ENCODE measurements around the gene P2RY13. TPM values are rescaled to one million over a fixed set of nuclear protein-coding genes. Genes with fewer than 3 reads are reported as not detected.

P2RY13 gene
- total RNA-seq (2014; rRNA removed; shearing (Covaris generic)), result not detected in 2 replicates

DNA sequence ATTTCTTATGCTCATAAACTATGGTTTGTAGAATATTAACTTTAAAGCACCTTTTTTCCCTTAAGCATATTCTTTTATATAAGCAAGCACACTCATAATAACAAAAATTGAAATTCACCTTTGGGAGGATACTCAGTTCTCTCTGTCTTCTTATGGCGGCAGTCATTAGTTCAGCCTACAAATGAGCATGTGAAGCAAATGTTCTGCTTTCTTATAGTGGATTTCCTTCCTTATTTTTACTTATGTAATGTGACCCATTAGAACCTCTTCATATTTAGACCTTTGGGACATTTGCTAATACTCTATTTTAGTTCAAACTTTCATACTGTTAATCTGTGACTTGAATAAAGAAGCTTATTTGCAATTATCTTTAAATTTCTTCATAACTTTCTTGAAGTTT is at the start of gene P2RY13:
Gene P2RY13 (minus strand): TSS at position 187 of the 400 bp plus-strand sequence. CDS start 21 bp downstream, at position 166.

DNA sequence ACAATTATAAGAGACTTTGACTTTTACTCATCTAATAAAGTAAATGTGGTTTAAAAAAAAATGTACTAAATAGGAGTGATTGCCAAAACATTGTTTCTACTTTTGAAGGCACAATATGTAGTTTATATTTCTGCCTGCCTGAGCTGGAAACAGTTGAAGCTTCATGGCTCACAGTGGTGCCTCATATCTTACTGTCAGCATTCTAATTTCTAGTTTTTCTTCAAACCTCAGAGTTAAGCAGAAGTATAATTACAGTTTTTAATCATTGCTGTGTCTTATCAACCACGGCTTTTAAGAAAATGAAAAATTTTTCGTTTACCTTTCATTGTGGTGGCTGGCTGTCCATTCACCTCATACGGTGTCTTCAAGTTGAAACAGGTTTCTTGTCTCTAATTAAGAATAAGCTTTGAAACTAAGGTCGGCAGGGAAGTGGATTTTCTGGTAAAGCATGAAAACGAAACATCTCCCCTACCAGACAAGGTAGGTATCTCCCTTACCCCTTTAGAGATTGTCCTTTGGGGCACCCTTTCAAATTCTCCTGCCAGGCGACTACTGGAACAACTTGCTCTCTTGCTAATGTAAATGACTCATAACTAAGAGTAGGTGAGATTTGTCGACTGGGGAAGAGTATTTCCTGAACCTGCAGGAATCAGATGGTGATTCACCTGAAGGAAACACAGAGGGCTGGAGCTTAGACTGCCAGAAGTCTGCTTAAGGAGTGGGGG is 12.9 kb downstream of the P2RY13 start, which contains the start of gene GPR87:
Gene GPR87 (minus strand): TSS at position 554 of the 725 bp plus-strand sequence. CDS start 16,720 bp downstream, outside the sequence.

DNA sequence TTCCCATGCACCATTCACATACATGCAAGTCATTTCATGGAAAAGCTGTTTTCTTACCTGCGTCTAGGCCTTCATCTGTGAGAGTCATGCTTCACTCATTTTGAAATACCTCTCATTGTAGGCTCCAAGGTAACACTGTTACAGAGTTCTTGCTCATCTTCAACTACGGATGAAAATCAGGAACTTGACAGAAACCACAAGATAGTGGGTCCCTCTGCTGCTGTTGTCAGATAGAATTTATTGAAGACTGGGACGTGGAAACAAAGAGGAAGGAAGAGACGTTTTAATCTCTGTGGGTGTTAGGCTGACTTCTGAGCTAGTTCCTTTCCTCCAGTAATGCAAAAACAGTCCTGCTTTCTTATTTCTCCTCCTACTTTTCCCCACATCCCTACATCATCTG is 51.1 kb downstream of the P2RY13 start, which contains the start of gene P2RY14:
Gene P2RY14 (minus strand): TSS at position 313 of the 400 bp plus-strand sequence. CDS start 64,226 bp downstream, outside the sequence.

Other genes with a start within 250 kb of the P2RY13 start
- 0.64 and 1.5 TPM in 2 replicates for gene MED12L, start 243.9 kb downstream of the P2RY13 start, total RNA-seq (2014; rRNA removed; shearing (Covaris generic))
- not detected in 2 replicates for gene GPR171, start 126.3 kb downstream of the P2RY13 start, total RNA-seq (2014; rRNA removed; shearing (Covaris generic))
- not detected in 2 replicates for gene P2RY14, start 51.0 kb downstream of the P2RY13 start, total RNA-seq (2014; rRNA removed; shearing (Covaris generic))
- not detected in 2 replicates for gene GPR87, start 12.7 kb downstream of the P2RY13 start, total RNA-seq (2014; rRNA removed; shearing (Covaris generic))
- gene P2RY12, start 55.2 kb upstream of the P2RY13 start, total RNA-seq (2014; rRNA removed; shearing (Covaris generic)), result not detected in 2 replicates
- 0.32 and 0.38 TPM in 2 replicates for gene IGSF10, start 131.5 kb upstream of the P2RY13 start, total RNA-seq (2014; rRNA removed; shearing (Covaris generic))

Measured in A375 (cell line).